Liver (tissue), 3 donors: ENCODE results near the gene GALK2.

Source experiments
- CTCF ChIP-seq: fragments of 150-350 bp; IDR thresholded peaks from 2 replicates; pipeline ENCODE4 v1.5.1; 2017; ENCODE audit warnings: improper control_type of control experiment, low read depth, low read length; ENCODE audit not compliant: missing input control
- EGR1 ChIP-seq, 2 donors: IDR thresholded peaks; 2 replicates each; pipeline ENCODE4 v1.6.1; 2016 to 2018; ENCODE audit warnings: antibody characterized with exemption in 2 of 2, low read depth in 2 of 2
- RAD21 ChIP-seq, 2 donors: IDR thresholded peaks; 2 replicates each; pipeline ENCODE4 v1.6.1; 2016; ENCODE audit warnings: antibody characterized with exemption in 2 of 2, mild to moderate bottlenecking in 2 of 2
- TAF1 ChIP-seq: conservative IDR thresholded peaks from 2 replicates; pipeline ENCODE4 v1.6.1; 2016; ENCODE audit warnings: antibody characterized with exemption, mild to moderate bottlenecking
- donor health status: healthy.
- donor health status: healthy.

DNA sequence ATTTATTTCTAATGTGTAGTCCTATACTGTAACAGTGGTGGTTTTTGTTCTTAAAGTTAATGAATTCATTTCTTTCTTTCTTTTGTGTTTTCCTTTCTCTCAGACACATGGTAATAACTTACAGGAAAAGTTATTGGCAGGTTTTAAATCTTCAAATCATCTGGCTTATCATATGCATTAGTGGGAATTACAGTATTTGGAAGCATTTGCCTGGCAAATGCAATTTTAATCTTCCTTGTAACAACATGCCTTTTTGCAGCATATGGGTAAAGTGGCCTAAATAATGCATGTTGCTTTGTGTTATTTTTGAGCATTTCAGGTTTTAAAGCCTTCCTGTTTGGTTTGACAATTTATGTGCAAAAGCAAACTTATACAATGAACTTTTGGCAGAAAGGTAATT lies 66.8 kb downstream of the GALK2 start:
- TF ChIP-seq CTCF, result no peak
- TF ChIP-seq TAF1, result no peak
- TF ChIP-seq RAD21 (IDR thresholded peaks at IDR 0.05), result no peak
- no peak for TF ChIP-seq EGR1 (IDR thresholded peaks at IDR 0.05; ENCODE audit: low read depth in 2 of 2)
